HS-5 (cell line): ENCODE data around the gene STIP1.

Source experiments
- DNase-seq: peaks from one replicate; pipeline ENCODE4 v3.0.0-alpha.2; 2012; ENCODE audit warnings: low read depth

STIP1 gene

GRCh38 chr11:64198511-64198910 is 12.5 kb downstream of the STIP1 start:
- DNase-seq: no peak

DNA sequence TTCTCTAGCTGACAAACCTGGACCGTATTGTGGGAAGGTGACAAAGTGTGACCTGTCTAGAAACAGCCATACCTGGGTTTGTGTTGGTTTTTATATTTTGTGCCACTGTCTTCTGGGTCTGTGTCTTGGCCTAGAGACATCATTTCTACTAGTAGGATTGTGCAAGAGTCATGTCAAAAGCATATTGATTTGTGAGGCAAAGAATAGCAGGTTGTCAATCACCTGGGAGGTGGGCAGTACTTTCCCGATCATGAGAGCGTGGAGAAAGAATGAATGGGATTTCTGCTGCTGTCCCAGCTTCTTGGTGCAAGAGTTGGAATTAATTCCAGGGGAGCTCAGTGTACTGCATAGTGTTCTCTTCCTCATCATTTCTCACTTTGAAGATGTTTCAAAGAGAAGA is 15.6 kb downstream of the STIP1 start:
- DNase-seq: no peak

- no peak for DNase-seq
These were observed 17.0 kb downstream of the STIP1 start for GRCh38 chr11:64202992-64203391.

GRCh38 chr11:64203421-64204079 is 17.6 kb downstream of the STIP1 start:
- DNase-seq: no peak

DNA sequence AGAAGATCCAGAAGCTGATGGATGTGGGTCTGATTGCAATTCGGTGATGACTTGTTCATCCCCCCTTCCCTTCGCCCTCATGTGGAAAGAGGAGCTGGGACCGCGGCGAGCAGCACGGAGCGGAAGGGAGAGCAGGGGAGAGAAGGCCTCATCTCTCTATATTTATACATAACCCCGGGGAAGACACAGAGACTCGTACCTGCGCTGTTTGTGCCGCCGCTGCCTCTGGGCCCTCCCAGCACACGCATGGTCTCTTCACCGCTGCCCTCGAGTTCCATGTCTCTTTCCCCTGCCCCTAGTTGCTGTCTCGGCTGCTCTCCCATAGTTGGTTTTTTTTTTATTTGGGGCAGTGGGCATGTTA is 18.1 kb downstream of the STIP1 start:
- no peak for DNase-seq

DNA sequence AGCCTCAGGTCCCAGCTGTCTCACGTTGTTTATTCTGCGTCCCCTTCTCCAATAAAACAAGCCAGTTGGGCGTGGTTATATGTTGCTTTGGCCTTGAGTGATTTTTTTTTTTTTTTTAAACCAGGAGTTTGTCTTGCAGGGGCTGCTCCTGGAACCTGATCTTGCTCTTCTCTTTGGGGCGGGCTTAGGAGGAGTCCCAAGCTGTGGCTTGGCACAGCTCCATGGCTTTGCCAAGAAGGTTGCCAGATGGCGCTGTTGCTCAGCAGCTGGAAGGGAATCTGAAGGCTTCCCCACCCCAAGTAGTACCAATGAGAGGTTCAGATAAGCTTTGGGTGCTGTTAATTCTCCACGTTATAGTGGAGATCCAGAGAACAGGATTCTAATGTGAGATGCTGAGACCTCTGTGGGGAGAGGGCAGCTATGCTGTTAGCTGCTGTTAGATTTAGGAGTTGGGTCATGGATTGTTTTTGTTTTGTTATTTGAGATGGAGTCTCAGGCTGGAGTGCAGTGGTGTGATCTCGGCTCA is 18.6 kb downstream of the STIP1 start:
- peak; percentile 68 for DNase-seq

GRCh38 chr11:64206457-64207255 is 20.7 kb downstream of the STIP1 start, which contains the start of gene FERMT3:
Gene FERMT3, plus strand, starts transcription at chr11:64206721. Its CDS starts 644 bp downstream, at chr11:64207365.
- DNase-seq: no peak

DNA sequence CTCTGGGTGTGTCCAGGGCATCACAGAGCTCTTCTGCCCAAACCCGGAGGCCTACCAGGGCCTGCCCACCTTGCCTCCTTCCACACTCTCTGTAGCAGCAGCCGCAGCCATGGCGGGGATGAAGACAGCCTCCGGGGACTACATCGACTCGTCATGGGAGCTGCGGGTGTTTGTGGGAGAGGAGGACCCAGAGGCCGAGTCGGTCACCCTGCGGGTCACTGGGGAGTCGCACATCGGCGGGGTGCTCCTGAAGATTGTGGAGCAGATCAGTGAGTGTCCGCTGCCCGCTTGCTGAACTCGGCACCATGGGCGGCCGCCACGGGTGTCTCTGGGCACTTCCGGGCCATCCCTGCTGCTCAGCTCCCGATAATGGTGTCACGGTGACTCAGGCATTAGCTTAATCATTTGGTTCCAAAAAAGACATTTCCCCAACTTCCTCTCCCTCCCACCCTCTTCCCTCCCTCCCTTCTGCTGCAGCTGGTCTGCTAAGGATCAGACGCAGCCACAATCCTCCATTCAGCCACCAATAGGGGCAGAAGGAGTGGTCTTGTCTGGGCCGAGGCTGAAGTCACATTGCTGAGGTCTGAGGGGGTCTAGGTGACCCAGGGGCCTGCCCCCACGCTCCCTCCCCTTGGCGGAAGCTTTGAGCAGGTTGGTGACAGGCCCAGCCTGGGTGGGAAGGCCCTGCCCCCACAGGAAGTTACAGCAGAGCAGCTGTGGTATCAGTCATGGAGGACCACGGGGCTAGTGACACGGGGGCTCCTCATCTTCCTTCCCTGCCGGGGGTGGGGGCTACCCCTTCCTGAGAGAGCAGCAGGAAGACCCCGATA is 21.5 kb downstream of the STIP1 start:
- no peak for DNase-seq

DNA sequence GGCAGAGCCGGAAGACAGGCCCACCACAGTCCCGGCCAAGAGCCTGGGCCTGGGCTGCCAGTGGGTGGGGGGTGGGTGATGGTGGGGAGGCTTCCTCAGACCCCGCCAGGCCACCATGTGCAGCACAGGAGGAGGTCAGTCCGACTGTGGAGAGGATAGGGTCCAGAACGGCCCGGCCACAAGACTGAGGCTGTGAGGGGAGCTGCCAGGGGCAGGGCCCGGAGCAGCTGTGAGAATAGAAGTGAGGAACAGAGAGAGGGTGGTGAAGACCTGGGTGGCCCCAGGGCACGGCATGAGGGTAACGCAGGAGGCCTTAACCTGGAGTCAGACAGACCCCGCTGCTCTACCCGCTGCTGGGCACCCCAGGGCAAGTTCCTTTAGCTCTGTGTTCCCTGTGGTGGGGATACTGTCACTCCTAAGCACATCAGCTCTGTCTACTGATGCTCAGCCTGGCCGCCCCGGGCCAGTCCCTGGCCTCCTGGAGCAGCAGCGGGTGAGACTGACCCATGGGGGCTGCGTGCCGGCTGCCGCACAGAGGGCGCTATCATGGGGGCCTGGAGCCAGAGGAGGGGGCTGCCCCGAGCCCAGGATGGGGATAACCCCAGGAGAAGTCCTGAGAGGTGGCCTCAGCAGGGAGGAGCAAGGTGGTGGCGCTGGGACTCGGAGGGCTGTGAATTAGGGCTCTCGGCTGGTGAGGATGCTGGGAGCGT is 22.3 kb downstream of the STIP1 start:
- DNase-seq: no peak

DNA sequence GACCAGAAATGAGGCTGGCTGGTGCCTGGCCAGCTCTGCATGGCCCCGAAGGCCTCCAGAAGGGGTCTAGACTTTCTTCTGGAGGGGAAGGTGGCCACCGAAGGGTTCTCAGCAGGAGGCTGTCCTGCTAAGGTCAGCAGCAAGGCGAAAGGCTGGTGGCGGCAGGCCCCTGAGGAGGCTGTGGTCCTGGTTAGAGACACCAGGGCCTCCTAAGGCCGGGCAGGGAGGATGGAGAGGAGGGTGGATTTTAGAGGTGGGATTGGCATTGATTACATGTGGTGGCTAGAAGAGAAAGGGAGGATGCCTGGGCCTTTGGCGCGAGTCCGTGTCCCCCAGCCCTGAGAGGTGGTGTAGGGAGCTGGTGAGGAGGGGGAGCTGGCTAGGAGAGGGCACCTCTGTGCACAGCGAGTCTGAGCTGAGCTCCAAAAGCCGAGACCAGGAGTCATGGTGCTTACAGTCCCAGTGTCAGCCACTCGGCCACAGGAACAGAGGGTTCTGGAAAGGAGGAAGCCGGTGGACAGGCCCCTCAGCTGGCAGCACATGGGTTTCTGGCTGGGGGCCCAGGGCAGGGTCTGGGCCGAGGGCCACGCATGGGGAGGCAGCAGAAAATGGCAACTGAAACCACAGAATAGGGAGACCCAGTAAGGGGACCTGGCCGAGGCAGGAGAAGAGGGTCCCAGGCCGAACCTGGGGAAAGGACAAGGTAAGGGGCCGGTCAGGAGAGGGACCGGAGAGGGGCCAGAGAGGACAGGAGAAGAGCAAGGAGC is 23.0 kb downstream of the STIP1 start:
- DNase-seq: no peak

- DNase-seq: no peak
These were observed 23.5 kb downstream of the STIP1 start for GRCh38 chr11:64209563-64209843.

- DNase-seq: no peak
These were observed 24.5 kb downstream of the STIP1 start for GRCh38 chr11:64210301-64211020.

DNA sequence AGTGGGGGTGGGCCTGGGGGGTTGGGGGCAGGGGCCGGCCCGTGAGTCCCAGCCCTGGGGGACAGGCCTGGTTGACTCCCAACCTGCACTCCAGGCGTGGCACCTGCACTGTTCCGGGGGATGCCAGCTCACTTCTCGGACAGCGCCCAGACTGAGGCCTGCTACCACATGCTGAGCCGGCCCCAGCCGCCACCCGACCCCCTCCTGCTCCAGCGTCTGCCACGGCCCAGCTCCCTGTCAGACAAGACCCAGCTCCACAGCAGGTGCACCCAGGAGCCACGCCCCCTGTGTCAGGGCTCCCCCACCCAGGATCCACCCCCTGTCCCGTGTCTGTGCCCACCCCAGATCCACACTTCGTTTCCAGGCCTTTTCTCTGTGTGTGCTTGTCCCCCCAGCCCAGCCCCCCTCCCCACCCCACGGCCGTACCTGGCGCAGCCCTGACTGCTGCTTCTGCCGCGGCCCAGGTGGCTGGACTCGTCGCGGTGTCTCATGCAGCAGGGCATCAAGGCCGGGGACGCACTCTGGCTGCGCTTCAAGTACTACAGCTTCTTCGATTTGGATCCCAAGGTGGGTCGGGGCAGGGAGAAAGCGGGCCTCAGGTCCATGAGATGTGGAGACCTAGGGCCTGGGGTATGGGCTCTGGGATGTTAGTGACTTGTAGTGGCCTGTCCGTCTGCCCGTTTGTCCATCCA is 25.4 kb downstream of the STIP1 start:
- DNase-seq: no peak

- DNase-seq: no peak
These were observed 30.9 kb downstream of the STIP1 start for GRCh38 chr11:64216879-64217278.

- no peak for DNase-seq
These were observed 32.8 kb downstream of the STIP1 start for GRCh38 chr11:64218628-64219353.

DNA sequence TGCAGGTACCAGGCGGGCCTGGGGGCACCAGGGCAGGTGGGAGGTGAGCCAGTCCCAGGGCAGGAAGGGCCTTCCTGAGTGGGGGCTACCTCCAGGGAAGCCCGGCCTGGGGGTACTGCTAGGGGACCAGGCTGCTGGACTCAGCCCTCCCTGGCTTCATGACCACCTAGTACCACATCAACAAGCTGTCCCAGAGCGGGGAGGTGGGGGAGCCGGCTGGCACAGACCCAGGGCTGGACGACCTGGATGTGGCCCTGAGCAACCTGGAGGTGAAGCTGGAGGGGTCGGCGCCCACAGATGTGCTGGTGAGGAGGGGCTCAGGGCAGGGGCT is 33.3 kb downstream of the STIP1 start:
- DNase-seq: no peak

DNA sequence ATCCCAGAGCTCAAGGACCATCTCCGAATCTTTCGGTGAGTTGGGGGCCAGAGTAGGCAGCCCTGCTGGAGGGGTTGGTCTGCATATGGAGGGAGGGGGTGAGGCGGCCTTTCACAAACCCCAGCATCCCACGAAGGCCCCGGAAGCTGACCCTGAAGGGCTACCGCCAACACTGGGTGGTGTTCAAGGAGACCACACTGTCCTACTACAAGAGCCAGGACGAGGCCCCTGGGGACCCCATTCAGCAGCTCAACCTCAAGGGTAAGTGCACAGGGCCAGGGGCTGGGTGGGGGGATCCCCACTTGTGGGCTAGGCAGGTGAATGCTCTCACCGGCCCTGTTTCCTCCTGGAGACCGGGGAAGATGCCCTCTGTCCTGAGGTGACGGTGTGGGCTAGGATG is 33.8 kb downstream of the STIP1 start:
- no peak for DNase-seq

GRCh38 chr11:64220271-64220670 is 34.3 kb downstream of the STIP1 start:
- DNase-seq: no peak

DNA sequence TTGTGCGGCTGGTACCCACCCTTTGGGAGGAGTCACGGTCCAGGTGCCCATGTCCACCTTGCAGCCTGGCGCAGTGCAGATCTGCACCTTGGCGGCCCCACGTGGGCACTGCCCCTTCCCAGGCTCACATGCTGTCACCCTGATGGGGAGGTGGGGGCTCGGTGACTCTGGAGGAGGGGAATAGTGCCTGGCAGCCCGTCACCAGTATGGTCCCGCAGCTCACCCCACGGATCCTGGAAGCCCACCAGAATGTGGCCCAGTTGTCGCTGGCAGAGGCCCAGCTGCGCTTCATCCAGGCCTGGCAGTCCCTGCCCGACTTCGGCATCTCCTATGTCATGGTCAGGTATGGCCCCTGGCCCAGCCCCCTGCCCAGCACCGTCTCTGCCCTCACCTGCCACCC is 34.8 kb downstream of the STIP1 start:
- no peak for DNase-seq

DNA sequence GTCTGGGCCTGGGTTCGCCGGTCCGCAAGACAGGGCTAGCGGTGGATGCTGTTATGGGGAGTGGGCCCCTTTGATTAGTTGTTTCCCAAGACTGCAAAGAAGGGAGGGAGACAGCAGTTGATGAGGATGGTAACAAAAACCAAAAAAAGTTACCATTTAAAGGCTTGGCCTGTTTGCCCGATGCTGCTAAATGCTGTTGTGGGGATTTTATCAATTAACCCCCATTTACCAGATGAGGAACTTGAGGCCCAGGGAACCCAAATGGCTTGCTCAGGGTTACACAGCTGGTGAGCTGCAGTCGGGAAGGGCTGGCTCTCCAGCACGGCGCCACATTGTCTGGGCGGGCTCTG is 36.7 kb downstream of the STIP1 start:
- DNase-seq: no peak
